Muscle layer of duodenum (tissue), 2 donors: ENCODE data around the gene METAP1D.
"Not testable (repeated sequence)": the region's sequence is repeated elsewhere in the genome, so short reads cannot be mapped to it uniquely, and the experiment has no call there.

ENCODE experiments used
- H3K27ac ChIP-seq: one replicate; pipeline ENCODE4 v1.7.0; 2013; ENCODE audit warnings: mild to moderate bottlenecking, low read length
- H3K27me3 ChIP-seq: one replicate; pipeline ENCODE4 v1.7.0; 2013; ENCODE audit warnings: low read depth, mild to moderate bottlenecking, control low read depth, low read length
- H3K36me3 ChIP-seq, 2 donors: one replicate each; pipeline ENCODE4 v1.7.0; 2013; ENCODE audit warnings: low read length in 2 of 2, control low read depth in 1 of 2, mild to moderate bottlenecking in 1 of 2; ENCODE audit not compliant: insufficient read depth in 2 of 2, control insufficient read depth in 1 of 2
- H3K4me1 ChIP-seq, 2 donors: one replicate each; pipeline ENCODE4 v1.7.0; 2013; ENCODE audit warnings: low read length in 2 of 2, mild to moderate bottlenecking in 2 of 2, control low read depth in 1 of 2, moderate library complexity in 1 of 2; ENCODE audit not compliant: insufficient read depth in 2 of 2, control insufficient read depth in 1 of 2
- H3K4me3 ChIP-seq, 2 donors: one replicate each; pipeline ENCODE4 v1.7.0; 2013; ENCODE audit warnings: low read length in 2 of 2, low read depth in 1 of 2, mild to moderate bottlenecking in 1 of 2
- H3K9me3 ChIP-seq, 2 donors: one replicate each; pipeline ENCODE4 v1.7.0; 2013; ENCODE audit warnings: low read length in 2 of 2, control low read depth in 1 of 2, mild to moderate bottlenecking in 1 of 2; ENCODE audit not compliant: control insufficient read depth in 1 of 2
- donor health status: healthy.

Gene METAP1D

DNA sequence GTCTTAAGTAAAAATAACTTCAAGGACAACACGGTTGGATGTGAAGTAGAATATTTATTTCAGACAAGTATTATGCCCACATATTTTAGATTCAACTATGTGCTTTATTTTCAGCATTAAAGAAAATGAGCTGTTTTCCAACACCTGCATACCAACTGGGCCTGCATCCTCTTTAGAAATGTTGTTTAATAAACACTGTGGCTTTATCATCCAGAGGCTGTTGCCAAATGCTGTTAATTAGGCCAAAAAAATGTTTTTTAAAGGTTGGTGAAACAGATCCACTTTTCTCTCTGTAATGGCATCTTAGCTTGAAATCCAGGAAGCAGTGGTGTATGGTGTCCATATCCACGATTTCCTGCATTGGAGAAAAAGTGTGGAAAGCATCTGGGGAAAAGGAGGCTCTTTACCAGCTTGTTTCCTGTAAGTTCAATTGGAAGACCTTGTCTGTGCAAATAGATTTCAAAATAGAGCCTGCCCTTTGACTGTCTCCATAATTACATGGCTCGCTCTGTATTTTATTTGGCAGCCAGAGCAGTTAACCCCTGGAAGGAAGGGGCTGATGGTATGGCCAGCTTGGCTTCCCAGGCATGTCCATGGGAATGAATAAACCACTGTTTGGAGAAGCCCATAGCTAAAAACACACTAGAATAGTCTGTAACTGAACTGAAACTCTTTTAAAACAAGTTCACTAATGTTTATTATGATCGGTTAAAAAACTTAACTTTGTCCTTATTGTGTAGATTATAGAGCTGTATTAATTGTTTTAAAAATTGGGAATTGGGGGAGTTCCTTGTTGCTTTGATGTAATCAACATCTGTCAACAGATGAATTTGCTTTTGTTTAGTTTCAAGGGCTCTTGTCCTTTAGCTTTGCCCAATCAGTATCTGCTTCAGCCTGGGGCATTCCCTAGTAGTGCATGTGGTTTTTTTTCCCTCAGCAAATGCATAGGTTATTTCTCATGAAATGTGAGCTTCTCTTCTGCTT lies 52.5 kb downstream of the METAP1D start:
- Histone ChIP-seq H3K27ac (no peak overlapping the region), H3K27me3 (no peaks in the 10 kb centered on the region), H3K4me3 (no peak overlapping the region), H3K9me3 (no peaks in the 10 kb centered on the region), H3K36me3 (no peaks in the 10 kb centered on the region), H3K4me1 (no peaks in the 10 kb centered on the region)

DNA sequence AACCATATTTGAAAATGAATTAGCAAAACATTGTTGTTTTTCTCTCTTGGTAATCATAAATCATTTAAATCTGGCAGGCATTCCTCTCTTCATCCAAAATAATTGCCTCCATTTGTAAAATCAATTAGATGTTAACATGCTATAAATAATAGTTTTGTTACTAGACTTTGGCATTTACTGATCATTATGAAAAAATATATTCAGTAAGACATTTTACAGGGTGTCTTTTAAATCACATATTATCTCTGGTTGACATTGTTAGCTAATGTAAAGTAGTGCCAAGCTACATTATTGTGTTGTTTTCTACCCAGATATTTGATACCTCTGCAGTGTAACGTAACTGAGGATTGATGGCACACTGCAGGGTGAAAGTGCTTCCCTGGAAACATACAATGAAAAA lies 53.7 kb downstream of the METAP1D start:
- H3K36me3 ChIP-seq, result no peaks in the 10 kb centered on the region
- H3K27me3 ChIP-seq, result no peaks in the 10 kb centered on the region
- H3K27ac ChIP-seq, result no peak overlapping the region
- no peaks in the 10 kb centered on the region for H3K9me3 ChIP-seq
- H3K4me1 ChIP-seq, result no peaks in the 10 kb centered on the region
- H3K4me3 ChIP-seq, result no peak overlapping the region

DNA sequence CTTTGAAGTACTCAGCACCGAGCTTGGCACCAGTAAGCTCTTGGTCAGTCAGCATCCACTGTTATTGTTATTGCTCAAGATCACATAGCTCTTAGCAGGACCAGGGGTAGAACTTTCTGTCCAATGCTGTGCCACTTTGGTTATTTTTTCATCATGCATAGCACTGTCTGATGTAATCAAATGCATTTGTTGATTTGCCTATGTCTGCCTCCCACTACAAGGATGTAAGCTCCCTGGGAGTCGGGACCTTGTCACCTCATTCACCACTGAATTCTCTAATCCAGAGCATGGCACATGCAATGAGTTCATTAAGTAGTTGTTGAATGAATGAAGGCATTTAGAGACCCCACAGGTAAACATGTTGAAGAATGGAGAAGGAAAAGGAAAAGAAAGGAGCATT lies 56.5 kb downstream of the METAP1D start:
- Histone ChIP-seq H3K27me3 (no peaks in the 10 kb centered on the region), H3K4me1 (no peaks in the 10 kb centered on the region), H3K4me3 (no peak overlapping the region), H3K27ac (no peak overlapping the region), H3K36me3 (no peaks in the 10 kb centered on the region), H3K9me3 (no peaks in the 10 kb centered on the region)

DNA sequence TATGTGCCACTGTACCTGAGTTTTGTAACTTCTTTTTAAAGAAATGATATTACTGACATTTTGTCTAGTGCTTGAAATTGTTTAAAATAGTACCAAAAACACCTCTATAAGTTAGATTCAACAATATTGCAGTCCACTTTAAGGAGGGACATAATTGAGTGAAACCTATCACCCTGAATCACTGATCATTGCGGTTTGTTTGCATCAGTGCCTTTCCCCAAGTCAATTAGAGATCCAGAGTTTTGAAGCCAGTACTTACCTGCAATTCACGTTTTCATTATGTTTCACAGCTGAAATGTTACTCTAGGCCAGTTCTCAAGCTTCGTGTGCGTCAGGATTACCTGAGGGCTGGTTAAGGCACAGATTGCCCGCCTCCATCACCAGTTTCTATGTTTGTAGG lies 58.9 kb downstream of the METAP1D start:
- Histone ChIP-seq H3K27me3 (no peaks in the 10 kb centered on the region), H3K9me3 (no peaks in the 10 kb centered on the region), H3K36me3 (peaks cover 3 to 5% of the 10 kb centered on the region in 2 donors), H3K4me3 (no peak overlapping the region), H3K4me1 (no peaks in the 10 kb centered on the region), H3K27ac (no peak overlapping the region)

DNA sequence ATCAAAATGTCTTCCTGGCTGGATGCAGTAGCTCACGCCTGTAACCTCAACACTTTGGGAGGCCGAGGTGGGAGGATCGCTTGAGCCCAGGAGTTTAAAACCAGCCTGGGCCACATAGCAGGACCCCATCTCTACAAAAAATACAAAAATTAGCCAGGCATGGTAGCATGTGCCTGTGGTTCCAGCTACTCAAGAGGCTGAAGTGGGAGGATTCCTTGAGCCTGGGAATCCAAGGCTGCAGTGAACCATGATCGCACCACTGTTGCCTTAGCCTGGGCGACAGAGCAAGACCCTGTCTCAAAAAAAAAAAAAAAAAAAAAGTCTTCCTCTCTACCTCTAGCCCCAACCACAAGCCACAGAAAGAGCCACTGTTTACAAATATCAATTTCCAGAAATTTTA lies 60.4 kb downstream of the METAP1D start:
- not testable (repeated sequence) for H3K4me1 ChIP-seq, H3K36me3 ChIP-seq, H3K9me3 ChIP-seq, H3K27ac ChIP-seq, H3K4me3 ChIP-seq, H3K27me3 ChIP-seq

DNA sequence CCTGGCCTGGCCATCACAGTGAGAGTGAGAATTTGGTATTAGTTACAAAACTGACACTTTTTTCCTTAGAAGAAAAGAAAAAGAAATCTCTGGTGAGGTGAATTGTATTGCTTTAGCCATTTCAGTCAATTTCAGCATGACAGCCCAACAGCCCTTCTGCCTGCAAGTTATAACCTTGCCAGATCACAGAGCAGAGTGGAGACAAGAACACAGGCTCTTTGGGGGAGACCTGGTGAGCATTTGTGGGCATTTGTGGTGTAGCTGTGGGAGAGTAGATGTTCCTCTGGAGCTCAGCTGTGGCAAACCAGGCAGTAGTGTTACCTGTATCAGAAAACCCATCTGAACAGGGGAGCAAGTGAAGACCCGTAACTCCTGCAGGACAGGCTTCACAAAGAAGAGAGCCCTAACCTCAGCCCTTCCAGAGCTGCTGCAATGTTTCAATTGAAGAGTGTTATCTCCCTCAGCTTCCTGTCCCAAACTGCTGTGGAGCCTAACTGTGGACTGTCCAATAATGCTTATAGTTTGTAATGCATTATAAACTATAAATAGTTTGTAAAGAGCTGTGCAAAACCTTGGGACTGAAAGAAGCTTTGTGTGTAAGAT lies 62.8 kb downstream of the METAP1D start:
- Histone ChIP-seq H3K4me1 (no peaks in the 10 kb centered on the region), H3K36me3 (peaks cover 3 to 5% of the 10 kb centered on the region in 2 donors), H3K4me3 (no peak overlapping the region), H3K27ac (no peak overlapping the region), H3K9me3 (no peaks in the 10 kb centered on the region), H3K27me3 (no peaks in the 10 kb centered on the region)

DNA sequence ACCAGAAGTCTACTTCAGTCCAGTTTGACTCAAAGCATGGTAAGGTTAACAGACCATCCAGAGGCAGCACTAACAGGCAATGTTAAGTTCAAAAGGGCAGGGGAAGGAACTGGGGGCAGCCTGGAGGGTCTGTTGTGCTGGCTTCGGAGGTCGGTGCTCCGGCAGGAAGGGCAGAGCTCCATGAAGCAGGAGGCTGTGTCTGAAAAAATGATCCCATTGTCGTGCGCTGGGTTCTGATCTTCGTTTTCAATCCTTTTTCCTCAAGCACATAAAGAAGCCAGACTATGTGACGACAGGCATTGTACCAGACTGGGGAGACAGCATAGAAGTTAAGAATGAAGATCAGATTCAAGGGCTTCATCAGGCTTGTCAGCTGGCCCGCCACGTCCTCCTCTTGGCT lies 63.7 kb downstream of the METAP1D start:
- no peaks in the 10 kb centered on the region for H3K9me3 ChIP-seq
- H3K36me3 ChIP-seq, result peaks cover 3 to 5% of the 10 kb centered on the region in 2 donors
- no peaks in the 10 kb centered on the region for H3K4me1 ChIP-seq
- H3K27me3 ChIP-seq, result no peaks in the 10 kb centered on the region
- no peak overlapping the region for H3K27ac ChIP-seq
- no peak overlapping the region for H3K4me3 ChIP-seq

DNA sequence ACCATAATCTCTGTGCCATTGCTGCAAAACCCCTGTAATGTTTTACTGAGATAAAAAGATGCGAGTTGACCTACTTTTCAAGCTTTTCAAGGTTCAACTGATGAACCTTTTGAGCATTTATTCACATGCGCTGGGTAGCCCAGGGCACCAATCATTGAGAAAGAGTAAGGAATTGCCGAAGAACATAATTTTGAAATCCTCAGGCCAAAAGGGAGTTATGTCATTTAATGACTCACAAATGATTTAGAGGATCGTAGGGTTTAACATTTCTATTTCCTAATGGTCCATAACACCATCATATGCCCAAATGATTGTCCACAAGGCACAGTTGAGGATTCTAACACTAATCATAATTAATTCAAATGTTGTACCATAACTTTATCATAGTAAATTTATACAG lies 65.4 kb downstream of the METAP1D start:
- Histone ChIP-seq H3K36me3 (peaks cover 3 to 5% of the 10 kb centered on the region in 2 donors), H3K4me1 (no peaks in the 10 kb centered on the region), H3K27ac (no peak overlapping the region), H3K9me3 (no peaks in the 10 kb centered on the region), H3K4me3 (no peak overlapping the region), H3K27me3 (no peaks in the 10 kb centered on the region)

DNA sequence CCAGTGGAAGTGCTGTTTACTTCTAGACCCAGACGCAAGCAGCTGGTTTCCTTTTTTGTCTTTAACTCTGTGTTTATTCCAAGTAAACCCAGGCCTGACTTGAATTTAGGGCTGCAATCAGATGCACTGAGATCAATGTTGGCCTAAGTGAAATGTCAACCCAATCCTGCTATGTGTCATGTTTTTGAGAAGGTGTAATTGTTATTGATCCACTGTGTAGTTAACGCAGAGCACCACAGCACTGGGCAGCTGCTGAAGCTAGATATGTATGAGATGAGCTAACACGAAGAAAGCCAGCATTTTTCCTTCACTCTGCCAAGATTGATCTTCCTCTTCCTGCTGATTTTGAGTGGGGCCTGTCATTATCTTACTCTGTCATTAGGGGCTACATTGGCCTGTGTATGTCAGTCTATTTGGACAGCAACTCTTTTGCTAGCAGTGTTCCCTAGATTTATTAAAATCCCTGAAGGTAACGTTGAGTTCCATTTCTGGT lies 66.7 kb downstream of the METAP1D start:
- Histone ChIP-seq H3K4me3 (no peak overlapping the region), H3K27me3 (no peaks in the 10 kb centered on the region), H3K4me1 (no peaks in the 10 kb centered on the region), H3K36me3 (peaks cover 3 to 5% of the 10 kb centered on the region in 2 donors), H3K9me3 (no peaks in the 10 kb centered on the region), H3K27ac (no peak overlapping the region)

DNA sequence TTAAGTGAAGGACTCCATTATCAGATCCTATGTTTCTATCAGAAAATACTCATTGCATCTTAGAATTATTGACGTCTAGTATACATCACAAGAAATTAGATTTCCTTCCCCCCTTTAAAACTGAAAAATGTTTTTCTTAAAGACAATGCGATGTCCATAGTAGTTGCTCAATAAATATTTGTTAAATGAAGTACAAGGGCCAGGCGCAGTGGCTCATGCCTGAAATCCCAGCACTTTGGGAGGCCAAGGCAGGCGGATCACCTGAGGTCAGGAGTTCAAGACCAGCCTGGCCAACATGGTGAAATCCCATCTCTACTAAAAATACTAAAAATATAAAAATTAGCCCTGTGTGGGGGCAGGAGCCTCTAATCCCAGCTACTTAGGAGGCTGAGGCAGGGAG lies 68.2 kb downstream of the METAP1D start:
- H3K27ac ChIP-seq, H3K4me1 ChIP-seq, H3K36me3 ChIP-seq, H3K27me3 ChIP-seq, H3K4me3 ChIP-seq, H3K9me3 ChIP-seq: not testable (repeated sequence)

DNA sequence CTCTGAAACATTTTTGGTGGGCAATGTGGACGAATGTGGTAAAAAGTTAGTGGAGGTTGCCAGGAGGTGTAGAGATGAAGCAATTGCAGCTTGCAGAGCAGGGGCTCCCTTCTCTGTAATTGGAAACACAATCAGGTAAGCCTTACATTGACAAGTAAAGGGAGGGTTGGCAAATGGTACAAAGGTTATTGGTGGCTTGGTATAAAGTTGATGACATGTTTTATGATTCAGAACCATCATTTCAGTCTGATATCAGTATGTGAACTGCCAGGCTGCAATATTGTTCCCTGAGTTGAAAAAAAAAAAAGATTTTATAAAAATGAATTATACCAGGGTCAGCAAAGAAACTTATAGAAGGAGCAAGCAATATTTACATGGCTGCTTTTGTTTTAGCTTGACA lies 71.2 kb downstream of the METAP1D start:
- Histone ChIP-seq H3K4me3 (no peak overlapping the region), H3K9me3 (no peaks in the 10 kb centered on the region), H3K27me3 (no peaks in the 10 kb centered on the region), H3K4me1 (no peaks in the 10 kb centered on the region), H3K27ac (no peak overlapping the region), H3K36me3 (no peaks in the 10 kb centered on the region)
